ENCODE measurements around the gene ZBP1.

ZBP1 gene

GRCh38 chr20:57596358-57596757, 23.9 kb downstream of the ZBP1 start:
- DNase-seq: no peak

GRCh38 chr20:57595041-57596030, 24.9 kb downstream of the ZBP1 start:
- no peak for DNase-seq

- DNase-seq: peak; percentile 32
Measured at GRCh38 chr20:57594092-57594951, 25.9 kb downstream of the ZBP1 start.

GRCh38 chr20:57593134-57593886, 26.9 kb downstream of the ZBP1 start:
- DNase-seq: no peak

GRCh38 chr20:57592263-57593092, 27.7 kb downstream of the ZBP1 start:
- DNase-seq: no peak

GRCh38 chr20:57591289-57592229, 28.7 kb downstream of the ZBP1 start:
- no peak for DNase-seq

- DNase-seq: no peak
Measured at GRCh38 chr20:57590485-57591288, 29.5 kb downstream of the ZBP1 start.

- DNase-seq: no peak
Measured at GRCh38 chr20:57589728-57590484, 30.3 kb downstream of the ZBP1 start.

- no peak for DNase-seq
Measured at GRCh38 chr20:57589123-57589727, 31.0 kb downstream of the ZBP1 start.

GRCh38 chr20:57588596-57588995, 31.6 kb downstream of the ZBP1 start:
- no peak for DNase-seq

- DNase-seq: no peak
Measured at GRCh38 chr20:57587989-57588377, 32.2 kb downstream of the ZBP1 start.

GRCh38 chr20:57587278-57587988, 32.8 kb downstream of the ZBP1 start:
- no peak for DNase-seq

GRCh38 chr20:57586943-57587277, 33.3 kb downstream of the ZBP1 start:
- no peak for DNase-seq

- DNase-seq: no peak
Measured at GRCh38 chr20:57586370-57586793, 33.8 kb downstream of the ZBP1 start.

GRCh38 chr20:57585466-57586213, 34.6 kb downstream of the ZBP1 start:
- DNase-seq: no peak

GRCh38 chr20:57584768-57585461, 35.3 kb downstream of the ZBP1 start:
- DNase-seq: no peak
